ENCODE results near the gene APLP1. TPM values are rescaled to one million over a fixed set of nuclear protein-coding genes. Genes with fewer than 3 reads are reported as not detected.
A peak's percentile ranks its signal among the peaks of the same experiment; 100 is the strongest.

Gene APLP1
- total RNA-seq, 1 experiment from 2014 or later: 36.9 TPM

DNA sequence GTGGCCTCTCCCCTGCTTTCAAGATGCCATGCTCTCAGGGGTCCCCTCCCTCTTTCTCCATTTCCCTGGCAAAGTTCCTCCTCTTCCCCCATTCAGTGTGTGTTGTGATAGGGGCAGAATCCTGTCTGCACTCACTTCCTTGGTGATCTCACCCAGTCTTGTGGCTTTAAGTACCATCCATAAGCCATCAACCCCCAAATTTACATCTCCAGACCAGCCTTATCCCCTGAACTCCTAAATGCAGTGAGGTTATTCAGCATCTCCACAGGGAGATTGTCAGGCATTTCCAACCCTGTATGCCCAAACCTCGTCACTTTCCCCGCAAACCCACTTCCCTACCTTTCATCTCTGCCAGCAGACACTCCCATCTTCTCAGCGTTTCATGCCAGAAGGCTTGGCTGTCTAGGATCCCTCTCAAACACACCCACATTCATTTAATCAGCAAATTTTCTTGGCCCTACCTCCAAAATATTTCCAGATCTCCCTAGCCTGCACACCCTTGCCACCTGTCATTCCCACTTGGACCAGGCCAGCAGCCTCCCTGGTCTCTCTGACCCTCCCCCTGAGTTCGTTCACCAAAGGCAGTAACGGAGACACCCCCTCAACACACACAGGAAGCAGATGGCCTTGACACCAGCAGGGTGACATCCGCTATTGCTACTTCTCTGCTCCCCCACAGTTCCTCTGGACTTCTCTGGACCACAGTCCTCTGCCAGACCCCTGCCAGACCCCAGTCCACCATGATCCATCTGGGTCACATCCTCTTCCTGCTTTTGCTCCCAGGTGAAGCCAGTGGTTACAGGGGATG, 33.7 kb downstream of the APLP1 start, which contains the start of gene HCST:
HCST (plus strand) TSS at position 676 of the 808 bp plus-strand sequence; CDS start at position 741, 65 bp downstream.
- Mint-ChIP-seq H3K36me3 (ENCODE audit: insufficient read depth in 1 of 3, low read depth in 3 of 3) (peaks cover 5 to 13% (median 6%) of the 10 kb centered on the region in 3 experiments; a peak in 5 of 7 replicates), H3K4me3 (peak within 1 kb of the TSS; percentile 80 to 86), H3K27me3 (ENCODE audit: low read depth) (peaks cover 12% of the 10 kb centered on the region), H3K9me3 (no peaks in the 10 kb centered on the region; a peak in 1 of 5 replicates), H3K4me1 (peaks cover 17 to 38% of the 10 kb centered on the region in 2 experiments), H3K27ac (peak within 1 kb of the TSS; percentile 58 to 95 (median 72); a peak in 5 of 7 replicates)
- H2BK20ac ChIP-seq (ENCODE audit: low read depth, low read length, poor library complexity, severe bottlenecking): no peak within 1 kb of the TSS
- H3K4me1 ChIP-seq (ENCODE audit: insufficient read depth, low read length): peaks cover 5% of the 10 kb centered on the region; the same call in 1 of the 2 replicates
- no peak within 1 kb of the TSS for H3K56ac ChIP-seq (ENCODE audit: insufficient read length, low read depth, low read length)
- WGBS (ENCODE audit: extremely low coverage, insufficient read length, low lambda C conversion rate): no CpG with 5 or more reads among the region's 6 CpGs
- H3K9me3 ChIP-seq (ENCODE audit: control insufficient read depth, low read depth, low read length): no peaks in the 10 kb centered on the region
- no peak within 1 kb of the TSS for H2BK12ac ChIP-seq (ENCODE audit: insufficient read length, low read depth, low read length)
- H3T11ph ChIP-seq (ENCODE audit: low read length): no peak within 1 kb of the TSS
- H2AFZ ChIP-seq (ENCODE audit: low read length): no peak within 1 kb of the TSS
- H3K4ac ChIP-seq (ENCODE audit: low read depth, low read length): no peak within 1 kb of the TSS
- H4K91ac ChIP-seq (ENCODE audit: insufficient read length, low read depth, low read length): no peak within 1 kb of the TSS
- no peak for DNase-seq
- no peaks in the 10 kb centered on the region for H3K27me3 ChIP-seq (ENCODE audit: insufficient read depth, low read length)
- no peak within 1 kb of the TSS for H3K23ac ChIP-seq (ENCODE audit: insufficient read length, low read depth, low read length)
- no peak within 1 kb of the TSS for H2AK5ac ChIP-seq (ENCODE audit: insufficient read length, low read length)
- no peaks in the 10 kb centered on the region for H3K79me2 ChIP-seq (ENCODE audit: insufficient read depth, low read length)
- H3K27ac ChIP-seq (ENCODE audit: insufficient read length, low read depth, low read length): no peak within 1 kb of the TSS
- H3K79me1 ChIP-seq (ENCODE audit: insufficient read depth, low read depth, low read length, poor library complexity, severe bottlenecking): peaks cover 3% of the 10 kb centered on the region
- H2BK120ac ChIP-seq (ENCODE audit: low read depth, low read length, poor library complexity, severe bottlenecking): no peak within 1 kb of the TSS
- no peak within 1 kb of the TSS for H2BK15ac ChIP-seq (ENCODE audit: low read depth, low read length)
- H4K20me1 ChIP-seq (ENCODE audit: control insufficient read depth, insufficient read depth, insufficient read length): no peaks in the 10 kb centered on the region
- no peak within 1 kb of the TSS for H4K5ac ChIP-seq (ENCODE audit: insufficient read length, low read depth, low read length)
- H4K8ac ChIP-seq (replicated peaks; ENCODE audit: insufficient read length, low read depth, low read length): no peak within 1 kb of the TSS
- H3K14ac ChIP-seq (ENCODE audit: insufficient read depth, low read length): no peak within 1 kb of the TSS
- H3K23me2 ChIP-seq (ENCODE audit: insufficient read length, low read depth, low read length, poor library complexity, severe bottlenecking): peaks cover 10% of the 10 kb centered on the region
- H3K18ac ChIP-seq (ENCODE audit: insufficient read length, low read depth, low read length): peak within 1 kb of the TSS; percentile 11
- TF ChIP-seq, protein P1, sequence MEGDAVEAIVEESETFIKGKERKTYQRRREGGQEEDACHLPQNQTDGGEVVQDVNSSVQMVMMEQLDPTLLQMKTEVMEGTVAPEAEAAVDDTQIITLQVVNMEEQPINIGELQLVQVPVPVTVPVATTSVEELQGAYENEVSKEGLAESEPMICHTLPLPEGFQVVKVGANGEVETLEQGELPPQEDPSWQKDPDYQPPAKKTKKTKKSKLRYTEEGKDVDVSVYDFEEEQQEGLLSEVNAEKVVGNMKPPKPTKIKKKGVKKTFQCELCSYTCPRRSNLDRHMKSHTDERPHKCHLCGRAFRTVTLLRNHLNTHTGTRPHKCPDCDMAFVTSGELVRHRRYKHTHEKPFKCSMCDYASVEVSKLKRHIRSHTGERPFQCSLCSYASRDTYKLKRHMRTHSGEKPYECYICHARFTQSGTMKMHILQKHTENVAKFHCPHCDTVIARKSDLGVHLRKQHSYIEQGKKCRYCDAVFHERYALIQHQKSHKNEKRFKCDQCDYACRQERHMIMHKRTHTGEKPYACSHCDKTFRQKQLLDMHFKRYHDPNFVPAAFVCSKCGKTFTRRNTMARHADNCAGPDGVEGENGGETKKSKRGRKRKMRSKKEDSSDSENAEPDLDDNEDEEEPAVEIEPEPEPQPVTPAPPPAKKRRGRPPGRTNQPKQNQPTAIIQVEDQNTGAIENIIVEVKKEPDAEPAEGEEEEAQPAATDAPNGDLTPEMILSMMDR (conservative IDR thresholded peaks at IDR 0.05): no peak
- H2BK5ac ChIP-seq (ENCODE audit: insufficient read length, low read length): no peak within 1 kb of the TSS
- H3K9ac ChIP-seq (ENCODE audit: extremely low read depth, insufficient read length, low read length): peak within 1 kb of the TSS; percentile 31
- H3K4me2 ChIP-seq (ENCODE audit: insufficient read depth, insufficient read length, low read length): peak within 1 kb of the TSS; percentile 55
